Activated CD4-positive, CD25-positive, alpha-beta regulatory T cell treated with anti-CD3 and anti-CD28 coated beads, Interleukin-2, amount 50 U/mL, for 16 hours (primary cell): ENCODE data around the gene REPIN1.

Source experiments
- DNase-seq: peaks from one replicate; pipeline ENCODE4 v3.0.0-alpha.2; 2020; ENCODE audit warnings: low read depth, low spot score

The REPIN1 gene

DNA sequence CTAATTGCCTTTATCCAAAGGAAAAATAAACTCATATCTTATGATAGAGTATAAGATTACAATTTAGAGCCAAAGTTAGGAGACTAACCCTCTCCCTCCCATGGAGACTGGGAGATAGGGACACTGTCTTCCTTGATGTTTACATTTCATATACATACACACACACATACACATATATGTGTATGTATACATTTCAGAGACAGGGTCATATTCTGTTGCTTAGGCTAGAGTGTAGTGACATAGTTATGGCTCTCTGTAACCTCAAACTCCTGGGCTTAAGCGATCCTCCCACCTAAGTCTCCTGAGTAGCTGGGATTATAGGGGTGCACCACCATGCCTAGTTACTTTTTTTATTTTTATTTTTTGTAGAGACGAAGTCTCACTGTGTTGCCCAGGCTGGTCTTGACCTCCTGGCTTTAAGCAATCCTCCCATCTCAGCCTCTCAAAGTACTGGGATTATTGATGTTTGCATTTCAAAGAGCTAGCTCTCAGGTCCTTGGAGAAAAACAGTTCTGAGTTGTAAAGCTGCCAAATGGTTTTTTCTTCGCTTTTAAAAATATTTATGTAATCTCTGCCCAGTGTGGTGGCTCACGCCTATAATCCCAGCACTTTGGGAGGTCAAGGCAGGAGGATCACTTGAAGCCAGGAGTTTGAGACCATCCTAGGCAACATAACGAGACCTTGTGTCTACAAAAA lies 8.1 kb upstream of the REPIN1 start:
- no peak for DNase-seq

- no peak for DNase-seq
These were observed 7.2 kb upstream of the REPIN1 start for GRCh38 chr7:150361402-150361801.

DNA sequence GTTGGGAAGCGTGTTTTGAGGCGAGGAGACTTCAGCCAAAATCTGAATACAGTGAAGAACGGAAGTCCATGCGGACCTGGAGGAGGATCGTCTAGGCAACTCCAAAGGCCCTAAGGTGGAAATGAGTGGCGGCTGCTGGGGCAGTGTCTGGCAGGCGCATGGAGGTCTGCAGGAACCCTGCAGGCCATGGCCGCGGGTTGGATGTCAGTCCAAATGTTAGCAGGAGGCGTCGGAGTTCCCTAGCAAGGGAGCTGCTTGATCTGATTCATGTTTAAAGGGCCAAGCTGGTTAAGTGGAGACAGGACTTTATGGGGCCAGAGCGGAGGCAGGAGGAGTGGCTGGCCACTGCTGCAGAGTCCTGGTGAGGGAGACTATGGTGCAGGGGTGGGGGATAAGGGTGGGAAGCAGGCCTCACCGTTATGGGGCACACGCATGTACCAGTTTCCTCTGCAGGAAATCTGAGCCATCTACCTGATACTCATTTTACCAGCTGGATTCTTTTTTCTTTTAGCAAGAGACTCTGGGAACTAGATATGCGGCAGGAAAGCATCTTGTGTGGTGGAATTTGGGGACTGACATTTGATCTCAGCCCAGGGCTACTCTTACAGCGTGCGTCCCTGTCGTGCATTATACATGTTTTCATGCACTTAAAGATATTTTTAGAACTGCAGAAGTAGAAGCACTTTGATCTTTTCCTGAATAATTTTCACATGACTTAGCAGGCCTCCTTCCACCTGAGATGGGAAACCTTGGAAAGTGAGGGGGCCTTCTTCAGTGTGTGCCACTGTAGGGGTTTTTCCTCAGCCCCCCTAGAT lies 6.6 kb upstream of the REPIN1 start:
- DNase-seq, result no peak

- no peak for DNase-seq
These were observed 5.3 kb upstream of the REPIN1 start for GRCh38 chr7:150363370-150363769.

DNA sequence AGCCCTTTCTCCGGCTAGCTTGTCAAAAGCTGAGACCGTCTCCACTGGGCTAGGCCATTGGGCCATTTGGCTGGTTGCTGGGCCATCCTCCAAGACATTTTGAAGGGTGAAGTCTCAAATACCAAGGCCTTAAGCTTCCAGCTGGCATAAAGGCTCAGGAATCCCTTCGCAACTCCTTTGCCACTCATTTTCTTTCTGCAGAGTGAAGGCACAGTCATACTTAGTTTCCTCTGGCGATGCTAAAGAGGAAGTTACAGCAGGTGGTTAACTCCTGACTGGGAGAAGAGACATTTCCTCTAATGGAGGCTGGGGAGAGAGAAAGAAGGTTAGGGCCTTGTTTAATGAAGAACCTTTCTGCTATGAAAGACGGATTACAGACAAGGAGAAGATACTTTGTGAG lies 4.8 kb upstream of the REPIN1 start:
- DNase-seq, result no peak

- no peak for DNase-seq
These were observed 3.4 kb upstream of the REPIN1 start for GRCh38 chr7:150365194-150365593.

DNA sequence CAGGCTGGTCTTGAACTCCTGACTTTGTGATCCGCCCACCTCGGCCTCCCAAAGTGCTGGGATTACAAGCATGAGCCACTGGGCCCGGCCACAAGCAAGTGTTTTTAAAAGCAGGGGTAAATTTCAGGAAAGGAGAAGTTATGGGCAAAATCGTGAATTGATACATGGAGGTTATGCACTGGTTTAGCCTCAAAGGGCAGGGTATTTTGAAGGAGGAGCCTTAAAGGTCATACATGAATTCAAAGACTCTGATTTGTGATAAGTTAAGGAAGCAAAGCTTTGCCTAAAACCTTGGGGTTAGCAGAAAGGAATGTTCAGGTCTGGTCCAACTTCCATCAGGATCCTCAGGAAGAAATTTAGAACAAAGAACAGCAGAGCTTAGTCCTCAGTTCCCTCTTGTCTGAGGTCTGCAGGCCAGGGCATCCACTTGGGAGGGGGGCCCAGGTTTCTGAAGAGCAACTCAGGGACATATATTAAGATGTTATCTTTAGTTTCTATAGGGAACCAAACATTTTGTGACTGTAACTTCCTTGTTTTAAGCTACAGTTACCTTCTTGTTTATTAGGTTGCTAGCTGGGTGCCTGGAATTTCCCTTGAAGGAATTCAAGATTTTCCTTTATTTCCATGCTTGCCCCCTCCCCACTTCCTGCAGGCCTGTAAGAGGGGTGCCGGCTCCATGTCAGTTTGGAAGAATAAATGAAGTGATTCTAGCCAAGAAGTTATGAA lies 2.8 kb upstream of the REPIN1 start:
- DNase-seq, result no peak

- DNase-seq, result no peak
These were observed 936 bp upstream of the REPIN1 start for GRCh38 chr7:150367677-150368095.

DNA sequence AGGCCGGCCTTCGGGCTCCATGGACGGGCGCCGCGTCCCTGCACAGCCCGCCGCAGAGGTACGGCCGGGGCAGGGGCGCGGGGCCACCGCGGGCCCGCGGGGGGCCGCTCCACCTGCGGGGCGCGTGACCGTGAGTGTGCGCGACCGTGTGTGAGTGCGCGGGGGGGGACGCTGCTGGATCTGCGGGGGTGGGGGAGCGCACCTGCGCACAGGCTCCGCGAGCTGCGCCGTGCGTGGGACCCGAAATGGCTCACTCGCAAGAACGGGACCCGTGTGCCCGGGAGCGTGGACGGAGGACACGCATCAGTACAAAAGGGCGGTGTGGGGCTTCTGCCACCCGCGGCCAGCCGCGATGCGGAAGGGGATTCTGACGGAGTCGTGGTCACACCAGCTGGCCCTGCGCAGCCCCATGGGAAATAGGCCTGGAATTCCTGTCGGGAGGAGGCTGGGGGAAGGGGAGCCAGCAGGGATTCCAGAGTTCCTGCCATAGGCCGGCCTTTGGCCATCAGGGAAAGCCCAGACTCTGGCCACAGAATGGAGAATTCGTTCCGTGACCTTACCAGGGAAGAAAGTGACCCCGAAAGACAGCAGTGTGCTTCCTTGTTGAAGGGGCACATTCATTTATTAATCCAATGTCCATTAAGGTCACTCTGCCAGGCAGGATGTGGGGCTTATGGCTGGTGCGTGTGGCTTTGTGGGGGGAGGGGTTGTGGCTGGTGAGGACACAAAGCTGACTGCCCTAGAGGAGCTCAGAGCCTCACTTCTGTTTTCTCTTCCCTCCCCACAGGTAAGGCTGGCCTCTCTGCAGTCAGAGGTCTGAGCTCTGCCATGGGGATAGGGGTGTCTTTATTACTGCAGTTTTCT lies 494 bp downstream of the REPIN1 start:
- peak; percentile 35 for DNase-seq

GRCh38 chr7:150369748-150370501 lies 1.3 kb downstream of the REPIN1 start:
- DNase-seq, result no peak

DNA sequence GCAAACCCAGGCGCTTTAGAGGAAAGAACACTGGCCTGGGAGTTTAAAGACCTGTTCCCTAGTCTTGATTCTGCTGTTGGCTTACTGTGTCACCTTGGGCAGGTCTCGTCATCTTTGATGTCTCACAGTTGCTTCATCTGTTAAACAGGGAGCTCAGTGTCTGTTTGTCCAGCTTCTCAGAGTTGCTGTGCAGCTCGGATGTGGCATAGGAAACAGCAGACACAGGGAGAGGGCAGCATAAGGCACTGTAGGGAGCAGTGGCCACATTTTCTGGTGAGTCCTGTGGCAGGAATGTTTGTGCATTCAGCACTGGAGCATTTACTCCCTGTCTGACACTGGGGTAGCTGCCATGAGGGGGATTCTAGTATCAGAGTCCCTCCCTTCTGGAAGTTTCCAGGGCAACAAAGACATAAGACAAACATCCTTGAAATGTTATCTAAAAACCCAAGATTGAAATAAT lies 2.0 kb downstream of the REPIN1 start:
- DNase-seq, result no peak

DNA sequence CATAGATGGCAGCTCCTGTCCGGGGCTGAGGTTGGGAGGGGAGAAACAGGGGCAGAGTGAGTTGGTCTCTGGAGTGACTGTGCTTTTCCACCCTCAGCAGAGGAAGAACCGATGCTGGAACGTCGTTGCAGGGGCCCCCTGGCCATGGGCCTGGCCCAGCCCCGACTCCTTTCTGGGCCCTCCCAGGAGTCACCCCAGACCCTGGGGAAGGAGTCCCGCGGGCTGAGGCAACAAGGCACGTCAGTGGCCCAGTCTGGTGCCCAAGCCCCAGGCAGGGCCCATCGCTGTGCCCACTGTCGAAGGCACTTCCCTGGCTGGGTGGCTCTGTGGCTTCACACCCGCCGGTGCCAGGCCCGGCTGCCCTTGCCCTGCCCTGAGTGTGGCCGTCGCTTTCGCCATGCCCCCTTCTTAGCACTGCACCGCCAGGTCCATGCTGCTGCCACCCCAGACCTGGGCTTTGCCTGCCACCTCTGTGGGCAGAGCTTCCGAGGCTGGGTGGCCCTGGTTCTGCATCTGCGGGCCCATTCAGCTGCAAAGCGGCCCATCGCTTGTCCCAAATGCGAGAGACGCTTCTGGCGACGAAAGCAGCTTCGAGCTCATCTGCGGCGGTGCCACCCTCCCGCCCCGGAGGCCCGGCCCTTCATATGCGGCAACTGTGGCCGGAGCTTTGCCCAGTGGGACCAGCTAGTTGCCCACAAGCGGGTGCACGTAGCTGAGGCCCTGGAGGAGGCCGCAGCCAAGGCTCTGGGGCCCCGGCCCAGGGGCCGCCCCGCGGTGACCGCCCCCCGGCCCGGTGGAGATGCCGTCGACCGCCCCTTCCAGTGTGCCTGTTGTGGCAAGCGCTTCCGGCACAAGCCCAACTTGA lies 2.7 kb downstream of the REPIN1 start:
- DNase-seq, result no peak

GRCh38 chr7:150371996-150372270 lies 3.3 kb downstream of the REPIN1 start:
- DNase-seq, result no peak

DNA sequence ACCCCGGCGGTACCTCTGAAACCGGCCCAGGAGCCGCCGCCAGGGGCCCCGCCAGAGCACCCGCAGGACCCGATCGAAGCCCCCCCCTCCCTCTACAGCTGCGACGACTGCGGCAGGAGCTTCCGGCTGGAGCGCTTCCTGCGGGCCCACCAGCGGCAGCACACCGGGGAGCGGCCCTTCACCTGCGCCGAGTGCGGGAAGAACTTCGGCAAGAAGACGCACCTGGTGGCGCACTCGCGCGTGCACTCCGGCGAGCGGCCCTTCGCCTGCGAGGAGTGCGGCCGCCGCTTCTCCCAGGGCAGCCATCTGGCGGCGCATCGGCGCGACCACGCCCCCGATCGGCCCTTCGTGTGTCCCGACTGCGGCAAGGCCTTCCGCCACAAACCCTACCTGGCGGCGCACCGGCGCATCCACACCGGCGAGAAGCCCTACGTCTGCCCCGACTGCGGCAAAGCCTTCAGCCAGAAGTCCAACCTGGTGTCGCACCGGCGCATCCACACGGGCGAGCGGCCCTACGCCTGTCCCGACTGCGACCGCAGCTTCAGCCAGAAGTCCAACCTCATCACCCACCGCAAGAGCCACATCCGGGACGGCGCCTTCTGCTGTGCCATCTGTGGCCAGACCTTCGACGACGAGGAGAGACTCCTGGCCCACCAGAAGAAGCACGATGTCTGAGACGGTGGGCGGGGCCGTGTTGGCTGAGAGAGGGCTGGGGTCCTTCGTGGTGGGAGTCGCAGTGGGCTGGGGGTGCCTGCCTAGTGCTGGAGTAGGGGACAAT lies 3.8 kb downstream of the REPIN1 start:
- DNase-seq, result no peak

DNA sequence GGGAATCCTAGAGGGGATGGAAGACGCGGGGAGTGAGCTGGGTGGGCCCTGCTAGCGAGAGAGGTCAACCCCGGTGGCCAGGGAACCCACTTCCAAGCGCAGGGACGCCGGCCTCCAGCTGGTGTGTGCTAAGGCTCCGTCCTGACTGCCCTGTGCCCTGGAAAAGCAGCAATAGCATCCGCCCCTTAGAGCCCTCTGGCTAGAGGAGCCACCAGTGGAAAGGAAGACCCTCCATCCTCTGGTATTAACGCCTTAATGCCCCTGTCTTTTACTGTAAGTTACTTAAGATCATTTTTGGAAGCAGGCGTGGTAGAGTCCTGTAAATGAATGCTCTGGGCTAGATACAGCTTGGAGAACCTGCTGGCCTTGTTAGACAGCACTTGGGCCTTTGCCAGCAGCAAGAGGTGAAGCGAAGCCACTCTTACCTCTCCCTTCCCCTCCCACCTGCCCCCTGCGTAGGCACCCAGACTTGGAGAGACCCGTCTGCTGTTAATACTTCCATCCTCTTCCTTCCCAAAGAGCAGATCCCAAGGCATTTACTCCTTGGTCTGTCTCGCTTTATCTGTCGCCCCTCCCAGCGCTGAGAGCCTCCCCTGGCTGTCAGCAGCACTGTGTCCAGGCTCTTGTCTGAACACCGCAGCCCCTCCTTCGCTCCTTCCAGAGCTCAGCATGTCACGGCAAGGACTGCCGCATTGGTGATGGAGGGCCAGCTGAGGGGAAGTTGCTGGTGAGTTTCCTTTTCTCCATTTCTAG lies 4.6 kb downstream of the REPIN1 start:
- no peak for DNase-seq

- no peak for DNase-seq
These were observed 5.4 kb downstream of the REPIN1 start for GRCh38 chr7:150374026-150374425.

- no peak for DNase-seq
These were observed 5.8 kb downstream of the REPIN1 start for GRCh38 chr7:150374472-150374871.
